ENCODE measurements around the gene SPATA19.

GRCh38 chr11:133826866-133827265, 18.4 kb downstream of the SPATA19 start:
- TF ChIP-seq MAZ (IDR thresholded peaks at IDR 0.05; ENCODE audit: borderline replicate concordance, low read depth, low read length) (no peak), POLR2A (IDR thresholded peaks at IDR 0.05; ENCODE audit: low read depth, low read length) (no peak), CTCF (conservative IDR thresholded peaks at IDR 0.05; ENCODE audit: low read depth, low read length) (no peak), MXI1 (IDR thresholded peaks at IDR 0.05; ENCODE audit: borderline replicate concordance, low read depth, low read length) (no peak), USF2 (IDR thresholded peaks at IDR 0.05; ENCODE audit: low read depth, low read length) (no peak), FOS (IDR thresholded peaks at IDR 0.05; ENCODE audit: low read depth, low read length) (no peak), BHLHE40 (IDR thresholded peaks at IDR 0.05; ENCODE audit: low read depth, low read length) (no peak), RAD21 (IDR thresholded peaks at IDR 0.05; ENCODE audit: low read length) (no peak), RCOR1 (IDR thresholded peaks at IDR 0.05; ENCODE audit: insufficient replicate concordance, low read length) (no peak), SMC3 (IDR thresholded peaks at IDR 0.05; ENCODE audit: low read depth, low read length) (no peak), NFE2L2 (IDR thresholded peaks at IDR 0.05; ENCODE audit: low read depth, low read length) (no peak), CEBPB (IDR thresholded peaks at IDR 0.05; ENCODE audit: low read depth, low read length) (no peak), RFX5 (IDR thresholded peaks at IDR 0.05; ENCODE audit: low read depth, low read length) (no peak)
